ENCODE data around the gene DCAF8.
"Not testable (repeated sequence)": the region's sequence is repeated elsewhere in the genome, so short reads cannot be mapped to it uniquely, and the experiment has no call there.

DCAF8 gene

GRCh38 chr1:160261893-160262794, at the start of gene DCAF8:
TSS of gene DCAF8 (minus strand) at chr1:160262549. CDS start at chr1:160244008, 18,541 bp downstream.
- DNase-seq = peak; percentile 95 to 96

GRCh38 chr1:160309571-160309970, 47.2 kb upstream of the DCAF8 start:
- DNase-seq = no peak

- no peak for DNase-seq
Observed at GRCh38 chr1:160309185-160309557, 46.8 kb upstream of the DCAF8 start.

- DNase-seq = no peak
Observed at GRCh38 chr1:160308451-160309184, 46.3 kb upstream of the DCAF8 start.

- no peak for DNase-seq
Observed at GRCh38 chr1:160307118-160307791, 44.9 kb upstream of the DCAF8 start.

- no peak for DNase-seq
Observed at GRCh38 chr1:160300173-160300572, 37.8 kb upstream of the DCAF8 start.

- DNase-seq = no peak
Observed at GRCh38 chr1:160296036-160296435, 33.7 kb upstream of the DCAF8 start.

DNA sequence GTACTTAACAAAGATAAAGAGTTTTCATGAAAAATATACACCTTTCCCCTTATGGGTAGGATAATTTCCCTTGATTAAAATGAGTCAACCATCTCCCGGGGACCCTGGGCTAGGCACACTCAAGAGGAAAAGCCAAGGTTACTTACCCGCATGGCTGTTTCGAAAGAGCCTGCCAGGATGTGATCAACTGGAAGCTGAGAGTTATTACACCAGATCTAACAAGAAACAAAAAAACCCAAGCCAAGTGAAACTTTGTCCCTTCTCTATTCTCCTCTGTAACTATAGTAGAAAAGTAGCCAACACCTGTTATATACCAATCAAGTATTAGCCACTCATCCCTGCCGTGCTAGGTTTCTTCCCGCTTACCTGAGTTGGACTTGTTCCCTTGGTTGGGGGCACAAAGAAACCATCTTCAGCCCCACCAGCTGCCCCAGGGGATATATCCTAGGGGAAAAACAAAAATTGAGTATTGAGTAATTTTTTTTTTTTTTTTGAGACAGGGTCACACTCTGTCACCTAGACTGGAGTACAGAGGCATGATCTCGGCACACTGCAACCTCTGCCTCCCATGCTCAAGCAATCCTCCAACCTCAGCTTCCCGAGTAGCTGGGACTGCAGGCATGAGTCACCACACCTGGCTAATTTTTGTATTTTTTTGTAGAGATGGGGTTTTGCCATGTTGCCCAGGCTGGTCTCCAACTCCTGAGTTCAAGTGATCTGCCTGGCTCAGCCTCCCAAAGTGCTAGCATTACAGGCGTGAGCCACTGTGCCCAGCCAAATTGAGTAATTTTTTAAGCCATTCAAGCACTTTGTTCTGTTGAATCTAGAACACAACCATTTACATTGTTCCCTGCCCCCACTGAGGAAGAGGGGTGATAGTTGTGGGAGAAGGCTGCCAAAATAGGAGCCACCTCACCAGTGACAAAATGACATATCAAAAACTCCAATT, 30.9 kb upstream of the DCAF8 start:
- DNase-seq = no peak

- DNase-seq = peak; percentile 53 to 55
Observed at GRCh38 chr1:160291248-160292220, 29.2 kb upstream of the DCAF8 start.

GRCh38 chr1:160287769-160288168, 25.4 kb upstream of the DCAF8 start:
- DNase-seq = not testable (repeated sequence)

- no peak for DNase-seq
Observed at GRCh38 chr1:160285506-160285905, 23.2 kb upstream of the DCAF8 start.

DNA sequence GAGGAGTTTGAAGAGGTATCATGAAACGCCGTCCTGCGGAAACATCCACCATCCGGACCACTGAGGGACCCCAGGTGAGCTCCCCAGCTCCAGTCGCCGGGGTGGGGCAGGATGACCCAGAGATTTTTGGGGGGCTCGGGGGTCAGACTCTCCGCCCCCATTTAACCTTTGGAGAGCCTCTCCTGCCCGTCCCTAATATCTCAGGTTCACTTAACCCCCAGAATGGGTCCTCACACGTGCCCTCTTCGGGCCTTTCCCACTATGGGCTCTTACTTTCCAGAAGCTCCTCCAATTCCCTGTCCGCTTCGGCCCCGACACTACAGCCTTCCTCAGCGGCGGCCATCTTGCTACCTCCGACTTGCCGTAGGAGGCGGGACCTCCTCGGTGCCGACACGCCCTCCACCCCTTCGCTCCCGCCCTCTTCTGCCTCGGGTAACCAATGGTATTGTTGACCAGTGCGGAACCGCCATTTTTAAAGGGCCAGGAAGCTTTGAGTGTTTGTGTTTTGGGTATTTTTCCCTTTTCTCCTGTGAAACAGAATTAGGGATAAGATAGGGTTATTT, 22.5 kb upstream of the DCAF8 start, which contains the start of gene PEX19:
TSS of gene PEX19 (minus strand) at position 352 of the 563 bp plus-strand sequence. CDS start at position 343, 9 bp downstream.
- peak; percentile 90 to 92 for DNase-seq

- peak in 1 of 2 experiments; percentile 8 for DNase-seq
Observed at GRCh38 chr1:160284220-160284781, 22.0 kb upstream of the DCAF8 start.

DNA sequence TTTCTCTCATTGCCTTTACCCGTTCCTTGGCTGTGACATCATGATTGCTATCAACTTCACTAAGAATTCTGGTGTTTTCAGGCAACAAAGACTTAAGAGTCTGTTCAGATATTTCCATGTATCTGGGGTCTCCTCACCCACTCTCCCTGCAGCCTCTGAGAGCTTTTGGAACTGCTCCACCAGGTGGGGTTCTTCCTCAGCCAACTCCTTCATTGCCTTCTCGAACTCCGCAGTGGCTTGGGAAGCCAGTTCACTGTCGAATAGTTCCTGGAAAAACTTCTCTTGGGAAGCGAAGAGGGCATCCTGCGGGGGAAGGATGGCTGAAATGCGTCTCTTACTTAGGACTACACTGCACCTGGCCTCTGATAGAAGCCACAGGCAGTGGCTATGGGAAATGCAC, 20.5 kb upstream of the DCAF8 start:
- no peak for DNase-seq

GRCh38 chr1:160277987-160278386, 15.6 kb upstream of the DCAF8 start:
- no peak for DNase-seq

DNA sequence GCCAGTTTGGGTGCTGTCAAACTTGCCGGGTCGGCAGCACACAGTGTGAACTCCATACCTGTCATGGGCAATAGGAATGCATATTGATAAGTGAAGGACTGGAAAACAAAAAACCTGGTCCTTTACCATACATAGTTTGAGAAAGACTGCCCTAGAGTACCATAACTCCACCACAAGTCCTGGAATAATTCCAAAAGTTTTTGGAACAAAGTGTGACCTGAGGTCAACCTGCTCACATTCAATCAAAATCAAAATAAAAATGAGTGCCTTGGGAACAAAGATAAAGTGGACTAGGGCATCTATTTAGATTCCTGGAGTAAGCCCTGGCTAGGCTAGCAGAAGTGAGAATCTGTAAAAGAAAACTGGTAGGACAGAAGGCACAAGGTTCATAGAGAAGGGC, 15.0 kb upstream of the DCAF8 start:
- DNase-seq = no peak

DNA sequence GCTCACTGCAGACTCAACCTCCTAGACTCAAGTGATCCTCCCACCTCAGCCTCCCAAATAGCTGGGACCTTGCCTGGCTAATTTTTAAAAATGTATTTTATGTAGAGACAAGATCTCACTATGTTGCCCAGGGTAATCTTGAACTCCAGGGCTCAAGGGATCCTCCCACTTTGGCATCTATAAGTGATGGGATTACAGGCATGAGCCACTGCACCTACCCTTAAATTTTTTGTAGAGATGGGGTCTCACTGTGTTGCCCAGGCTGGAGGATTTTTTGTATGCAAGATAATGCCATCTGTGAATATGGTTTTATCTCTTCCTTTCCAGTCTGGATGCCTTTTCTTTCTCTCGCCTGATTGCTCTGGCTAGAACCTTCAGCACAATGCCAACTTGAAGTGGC, 8.7 kb upstream of the DCAF8 start:
- DNase-seq = no peak

- DNase-seq = no peak
Observed at GRCh38 chr1:160267284-160267991, 5.1 kb upstream of the DCAF8 start.

- DNase-seq = no peak
Observed at GRCh38 chr1:160264795-160265307, 2.5 kb upstream of the DCAF8 start.

Data from activated CD4-positive, alpha-beta T cell treated with anti-CD3 and anti-CD28 coated beads, Interleukin-2, amount 50 U/mL, for 4 hours (primary cell).